T1000 (cell line): ENCODE measurements around the gene MGRN1.
A peak's percentile ranks its signal among the peaks of the same experiment; 100 is the strongest.
"Not testable (repeated sequence)": the region's sequence is repeated elsewhere in the genome, so short reads cannot be mapped to it uniquely, and the experiment has no call there.

ENCODE experiments used
- DNase-seq: peaks from one replicate; lab custom pipeline; 2025; ENCODE audit warnings: mixed read lengths; lab: John Stamatoyannopoulos, UW

MGRN1 gene

DNA sequence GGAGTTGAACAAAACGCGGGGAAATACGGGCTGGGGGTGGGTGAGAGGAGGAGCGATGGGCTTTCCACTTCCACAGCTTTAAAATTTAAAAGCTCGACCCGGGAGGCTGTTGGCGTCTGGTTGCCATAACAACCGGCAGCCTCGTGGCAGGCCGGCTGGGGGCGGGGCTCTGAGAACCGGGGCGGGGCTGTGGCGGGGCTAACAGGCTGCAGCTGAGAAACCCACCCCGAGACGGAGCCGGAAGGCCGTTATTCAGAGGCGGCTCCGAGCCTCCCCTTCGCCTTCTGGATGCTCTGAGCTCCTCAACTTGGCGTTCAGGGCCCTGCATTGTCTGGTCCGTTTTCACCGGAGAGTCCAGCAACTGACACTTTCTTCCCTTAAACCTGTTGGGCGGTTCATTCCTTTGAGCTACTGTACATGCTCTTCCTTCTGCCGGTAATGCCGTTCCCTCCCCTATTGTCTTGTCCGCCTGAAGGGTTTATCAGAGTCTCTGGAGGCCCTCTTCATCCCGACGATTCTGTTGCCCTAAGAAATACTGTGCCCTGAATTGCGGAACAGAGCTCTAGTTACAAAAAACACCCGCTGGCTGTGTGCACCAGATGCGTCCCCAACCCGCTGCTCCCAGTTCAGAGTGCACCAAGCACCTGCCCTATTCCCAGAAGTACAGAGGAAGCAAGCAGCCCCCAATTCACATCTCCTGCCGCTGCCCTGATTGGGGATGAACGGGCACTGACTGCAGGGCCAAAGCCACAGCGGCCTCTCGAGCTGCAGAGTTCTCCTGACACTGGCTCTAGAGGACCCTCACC is 110.3 kb downstream of the MGRN1 start:
- DNase-seq = peak; percentile 83

DNA sequence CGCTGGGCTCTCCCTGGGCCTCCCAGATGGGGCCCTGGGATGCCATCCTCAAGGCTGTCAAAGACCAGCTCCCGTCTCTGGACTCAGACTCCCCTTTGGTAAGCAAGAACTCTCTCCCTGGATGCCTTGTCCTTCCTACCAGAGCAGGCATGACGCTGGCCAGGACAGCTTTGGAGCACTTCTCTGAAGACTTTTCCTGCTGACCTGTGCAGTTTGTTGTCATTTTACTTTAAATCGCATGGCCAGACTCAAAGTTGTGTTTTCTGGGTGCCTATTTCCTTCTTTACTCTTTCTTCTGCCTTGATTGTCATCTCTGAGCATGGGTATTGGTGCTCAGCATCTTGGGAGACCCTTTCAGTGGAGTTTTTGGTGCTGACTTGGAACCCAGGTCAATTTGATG is 111.9 kb downstream of the MGRN1 start:
- DNase-seq = no peak

GRCh38 chr16:4737545-4737944 is 112.9 kb downstream of the MGRN1 start:
- DNase-seq = no peak

DNA sequence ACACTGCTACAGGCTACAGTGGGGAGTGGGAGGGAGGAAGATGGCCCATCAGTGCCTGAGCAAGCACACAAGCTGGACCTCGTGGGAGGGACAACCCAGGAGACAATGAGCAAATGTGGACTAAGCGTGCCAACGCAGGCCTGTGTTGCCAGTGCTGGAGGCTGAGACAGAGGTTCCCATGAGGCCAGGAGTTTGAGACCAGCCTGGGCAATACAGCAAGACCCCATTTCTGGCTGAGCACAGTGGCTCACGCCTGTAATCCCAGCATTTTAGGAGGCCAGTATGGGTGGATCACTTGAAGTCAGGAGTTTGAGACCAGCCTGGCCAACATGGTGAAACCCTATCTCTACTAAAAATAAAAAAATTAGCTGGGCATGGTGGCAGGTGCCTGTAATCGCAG is 113.7 kb downstream of the MGRN1 start:
- DNase-seq = not testable (repeated sequence)
